ENCODE results near the gene DCTN3. TPM values are rescaled to one million over a fixed set of nuclear protein-coding genes. Genes with fewer than 3 reads are reported as not detected.

The DCTN3 gene
- polyA plus RNA-seq, 3 donors = 120 to 174 (median 143) TPM

- Mint-ChIP-seq H3K4me1 (peaks cover 17% of the 10 kb centered on the region), H3K36me3 (peaks cover 2 to 8% of the 10 kb centered on the region in 2 donors), H3K27me3 (ENCODE audit: low read depth in 3 of 3) (peaks cover 70 to 83% (median 80%) of the 10 kb centered on the region in 3 donors), H3K27ac (no peak overlapping the region), H3K9me3 (peaks cover 0 to 28% (median 4%) of the 10 kb centered on the region in 7 donors), H3K4me3 (peak overlapping the region; percentile 70 to 87)
- Histone ChIP-seq H3K27me3 (ENCODE audit: control insufficient read depth in 2 of 2, insufficient read depth in 2 of 2, low read length in 2 of 2) (peaks cover 60 to 78% of the 10 kb centered on the region in 2 donors), H2AFZ (ENCODE audit: insufficient read depth, low read depth, low read length, poor library complexity, severe bottlenecking) (no peak overlapping the region), H4K20me1 (ENCODE audit: insufficient read depth, low read length) (no peaks in the 10 kb centered on the region), H3K4me3 (replicated peaks in 1 of 3; ENCODE audit: low read depth in 2 of 3, low read length in 3 of 3) (no peak overlapping the region), H3K79me2 (ENCODE audit: insufficient read depth, low read length) (no peaks in the 10 kb centered on the region), H3K4me1 (ENCODE audit: control insufficient read depth in 1 of 2, insufficient read depth in 2 of 2, low read length in 2 of 2) (peaks cover 0 to 10% of the 10 kb centered on the region in 2 donors), H3K27ac (ENCODE audit: low read depth in 1 of 2, low read length in 2 of 2) (no peak overlapping the region), H3K36me3 (replicated peaks in 1 of 2; ENCODE audit: control insufficient read depth in 1 of 2, insufficient read depth in 2 of 2, low read length in 2 of 2) (no peaks in the 10 kb centered on the region), H3K9ac (ENCODE audit: insufficient read depth, low read length, poor library complexity, severe bottlenecking) (no peak overlapping the region), H3K4me2 (replicated peaks; ENCODE audit: extremely low read depth, low read length, poor library complexity, severe bottlenecking) (no peak overlapping the region), H3K9me3 (replicated peaks in 1 of 2; ENCODE audit: control insufficient read depth in 1 of 2, insufficient read depth in 1 of 2, low read length in 2 of 2) (peaks cover 0 to 23% of the 10 kb centered on the region in 2 donors)
- no peak for TF ChIP-seq CTCF (IDR thresholded peaks at IDR 0.05)
- WGBS (ENCODE audit: insufficient coverage) = 38% methylated on average over 4 of the region's 5 CpGs
- DNase-seq = no peak
- intact Hi-C loops (cut with micrococcal nuclease) = no loop called here
Observed at GRCh38 chr9:34629491-34629808, 9.2 kb upstream of the DCTN3 start.

- no peak within 1 kb of the TSS for H2AFZ ChIP-seq (ENCODE audit: insufficient read depth, low read depth, low read length, poor library complexity, severe bottlenecking)
- Mint-ChIP-seq H3K9me3 (peaks cover 0 to 29% (median 5%) of the 10 kb centered on the region in 7 donors), H3K36me3 (peaks cover 2 to 7% of the 10 kb centered on the region in 2 donors), H3K27me3 (ENCODE audit: low read depth in 3 of 3) (peaks cover 76 to 88% (median 86%) of the 10 kb centered on the region in 3 donors), H3K4me3 (peak within 1 kb of the TSS; percentile 70 to 88), H3K27ac (no peak within 1 kb of the TSS), H3K4me1 (peaks cover 16% of the 10 kb centered on the region)
- no peaks in the 10 kb centered on the region for H3K79me2 ChIP-seq (ENCODE audit: insufficient read depth, low read length)
- no peaks in the 10 kb centered on the region for H4K20me1 ChIP-seq (ENCODE audit: insufficient read depth, low read length)
- H3K9ac ChIP-seq (ENCODE audit: insufficient read depth, low read length, poor library complexity, severe bottlenecking) = no peak within 1 kb of the TSS
- intact Hi-C loops (cut with micrococcal nuclease) = no loop called here
- DNase-seq = no peak
- no peaks in the 10 kb centered on the region for H3K36me3 ChIP-seq (replicated peaks in 1 of 2; ENCODE audit: control insufficient read depth in 1 of 2, insufficient read depth in 2 of 2, low read length in 2 of 2)
- under 1% methylated on average over 66 of the region's 69 CpGs for WGBS (ENCODE audit: insufficient coverage)
- H3K9me3 ChIP-seq (replicated peaks in 1 of 2; ENCODE audit: control insufficient read depth in 1 of 2, insufficient read depth in 1 of 2, low read length in 2 of 2) = peaks cover 0 to 26% of the 10 kb centered on the region in 2 donors
- H3K27ac ChIP-seq (ENCODE audit: low read depth in 1 of 2, low read length in 2 of 2) = no peak within 1 kb of the TSS
- H3K4me1 ChIP-seq (ENCODE audit: control insufficient read depth in 1 of 2, insufficient read depth in 2 of 2, low read length in 2 of 2) = peaks cover 0 to 10% of the 10 kb centered on the region in 2 donors
- H3K4me3 ChIP-seq (replicated peaks in 1 of 3; ENCODE audit: low read depth in 2 of 3, low read length in 3 of 3) = peak within 1 kb of the TSS in 1 of 3 experiments; percentile 29
- H3K4me2 ChIP-seq (replicated peaks; ENCODE audit: extremely low read depth, low read length, poor library complexity, severe bottlenecking) = peak within 1 kb of the TSS; percentile 45
- no peak for TF ChIP-seq CTCF (IDR thresholded peaks at IDR 0.05)
- peaks cover 66 to 83% of the 10 kb centered on the region in 2 donors for H3K27me3 ChIP-seq (ENCODE audit: control insufficient read depth in 2 of 2, insufficient read depth in 2 of 2, low read length in 2 of 2)
Observed at GRCh38 chr9:34628656-34629490, 8.6 kb upstream of the DCTN3 start, which contains the start of gene ARID3C. Gene ARID3C (minus strand): TSS chr9:34629066. CDS start chr9:34628014, 1,052 bp downstream.

Data from CD14-positive monocyte (primary cell).